ENCODE measurements around the gene KCNQ1. TPM values are rescaled to one million over a fixed set of nuclear protein-coding genes. Genes with fewer than 3 reads are reported as not detected.
A peak's percentile ranks its signal among the peaks of the same experiment; 100 is the strongest.

Gene KCNQ1
- total RNA-seq, 1 donor from 2014 or later = 0.86 TPM

- no peaks in the 10 kb centered on the region for H3K36me3 Mint-ChIP-seq (ENCODE audit: low read depth)
- no peaks in the 10 kb centered on the region for H3K9me3 Mint-ChIP-seq
- H3K27me3 Mint-ChIP-seq (ENCODE audit: low read depth) = peaks cover 18% of the 10 kb centered on the region
- H3K4me3 Mint-ChIP-seq = no peak overlapping the region
- DNase-seq (ENCODE audit: low read depth, low spot score) = no peak
- no peak for TF ChIP-seq CTCF (conservative IDR thresholded peaks at IDR 0.05)
- H3K27ac Mint-ChIP-seq (ENCODE audit: unreplicated experiment) = no peak overlapping the region
- no peaks in the 10 kb centered on the region for H3K4me1 Mint-ChIP-seq
Measured at GRCh38 chr11:2459796-2460531, 15.2 kb downstream of the KCNQ1 start.

GRCh38 chr11:2460540-2461252, 15.9 kb downstream of the KCNQ1 start:
- H3K36me3 Mint-ChIP-seq (ENCODE audit: low read depth) = no peaks in the 10 kb centered on the region
- peaks cover 12% of the 10 kb centered on the region for H3K27me3 Mint-ChIP-seq (ENCODE audit: low read depth)
- H3K4me1 Mint-ChIP-seq = no peaks in the 10 kb centered on the region
- TF ChIP-seq CTCF (conservative IDR thresholded peaks at IDR 0.05) = no peak
- H3K4me3 Mint-ChIP-seq = no peak overlapping the region
- no peak for DNase-seq (ENCODE audit: low read depth, low spot score)
- H3K9me3 Mint-ChIP-seq = no peaks in the 10 kb centered on the region
- H3K27ac Mint-ChIP-seq (ENCODE audit: unreplicated experiment) = no peak overlapping the region

GRCh38 chr11:2461253-2461955, 16.6 kb downstream of the KCNQ1 start:
- no peak for TF ChIP-seq CTCF (conservative IDR thresholded peaks at IDR 0.05)
- no peaks in the 10 kb centered on the region for H3K9me3 Mint-ChIP-seq
- H3K4me3 Mint-ChIP-seq = no peak overlapping the region
- H3K4me1 Mint-ChIP-seq = no peaks in the 10 kb centered on the region
- DNase-seq (ENCODE audit: low read depth, low spot score) = no peak
- peak overlapping the region; percentile 6 for H3K27ac Mint-ChIP-seq (ENCODE audit: unreplicated experiment)
- no peaks in the 10 kb centered on the region for H3K36me3 Mint-ChIP-seq (ENCODE audit: low read depth)
- peaks cover 10% of the 10 kb centered on the region for H3K27me3 Mint-ChIP-seq (ENCODE audit: low read depth)

DNA sequence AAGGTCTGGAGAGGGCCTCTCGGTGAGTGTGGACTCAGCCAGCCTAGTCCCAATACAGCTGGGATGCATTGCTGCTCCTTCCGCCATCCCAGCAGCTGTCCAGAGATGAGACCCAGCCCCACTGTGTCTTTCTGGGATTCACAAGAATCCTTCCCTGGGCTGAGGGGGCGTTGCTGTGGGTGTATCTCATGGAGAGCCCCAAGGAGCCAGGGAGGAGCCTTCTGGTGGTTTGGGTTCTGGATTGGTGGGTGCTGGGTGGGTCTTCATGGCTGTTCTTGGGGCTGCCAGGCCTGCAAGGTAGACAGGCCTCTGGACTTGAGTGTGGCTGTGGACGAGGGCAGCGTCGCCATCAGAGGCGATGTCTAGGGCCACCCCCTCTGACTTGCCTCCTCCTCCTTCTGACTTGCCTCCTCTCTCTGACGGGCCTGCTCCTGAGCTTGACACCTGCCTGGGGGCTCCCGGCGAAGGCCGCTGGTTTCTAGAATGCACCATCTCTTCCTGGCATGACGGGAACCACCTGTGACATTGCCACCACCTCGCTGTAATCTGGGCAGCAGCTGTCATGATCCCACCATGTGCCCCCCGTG, 17.2 kb downstream of the KCNQ1 start:
- no peak for TF ChIP-seq CTCF (conservative IDR thresholded peaks at IDR 0.05)
- no peak for DNase-seq (ENCODE audit: low read depth, low spot score)

DNA sequence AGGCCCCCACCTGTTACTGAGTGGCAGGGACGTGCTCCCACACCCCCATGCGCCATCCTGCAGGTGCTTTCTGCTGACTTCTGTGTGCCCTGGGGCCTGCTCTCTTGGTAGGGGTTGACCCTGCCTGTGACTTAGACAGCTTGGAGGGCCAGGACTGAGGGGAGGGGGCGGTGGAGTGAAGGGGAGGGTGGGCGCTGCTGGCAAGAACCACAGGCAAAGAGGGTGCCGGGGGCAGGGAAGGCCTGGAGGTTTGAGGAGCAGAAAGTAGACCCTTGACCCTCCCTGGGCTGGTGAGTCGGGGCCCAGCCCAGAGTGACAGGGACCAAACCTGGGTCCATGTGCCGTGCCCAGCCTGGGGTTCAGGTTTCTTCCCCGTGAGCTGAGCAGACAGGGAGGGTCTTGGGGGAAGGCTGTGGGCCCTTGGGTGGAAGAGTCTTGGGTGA, 17.8 kb downstream of the KCNQ1 start:
- DNase-seq (ENCODE audit: low read depth, low spot score) = no peak
- H3K27me3 Mint-ChIP-seq (ENCODE audit: low read depth) = peaks cover 4% of the 10 kb centered on the region
- no peak for TF ChIP-seq CTCF (conservative IDR thresholded peaks at IDR 0.05)
- H3K4me1 Mint-ChIP-seq = no peaks in the 10 kb centered on the region
- no peak overlapping the region for H3K4me3 Mint-ChIP-seq
- no peaks in the 10 kb centered on the region for H3K36me3 Mint-ChIP-seq (ENCODE audit: low read depth)
- H3K9me3 Mint-ChIP-seq = no peaks in the 10 kb centered on the region
- no peak overlapping the region for H3K27ac Mint-ChIP-seq (ENCODE audit: unreplicated experiment)

More for the DNA sequence above, 17.2 kb downstream of the KCNQ1 start:
- Mint-ChIP-seq H3K36me3 (ENCODE audit: low read depth) (no peaks in the 10 kb centered on the region), H3K4me3 (no peak overlapping the region), H3K4me1 (no peaks in the 10 kb centered on the region), H3K27ac (ENCODE audit: unreplicated experiment) (no peak overlapping the region), H3K27me3 (ENCODE audit: low read depth) (peaks cover 8% of the 10 kb centered on the region), H3K9me3 (no peaks in the 10 kb centered on the region)
